ENCODE data around the gene NCCRP1. TPM values are rescaled to one million over a fixed set of nuclear protein-coding genes. Genes with fewer than 3 reads are reported as not detected.
"Not testable (repeated sequence)": the region's sequence is repeated elsewhere in the genome, so short reads cannot be mapped to it uniquely, and the experiment has no call there.

Gene NCCRP1
- total and polyA plus RNA-seq, 2 donors (not counting 1 experiment from before 2014, with no cell fraction given) = not detected

DNA sequence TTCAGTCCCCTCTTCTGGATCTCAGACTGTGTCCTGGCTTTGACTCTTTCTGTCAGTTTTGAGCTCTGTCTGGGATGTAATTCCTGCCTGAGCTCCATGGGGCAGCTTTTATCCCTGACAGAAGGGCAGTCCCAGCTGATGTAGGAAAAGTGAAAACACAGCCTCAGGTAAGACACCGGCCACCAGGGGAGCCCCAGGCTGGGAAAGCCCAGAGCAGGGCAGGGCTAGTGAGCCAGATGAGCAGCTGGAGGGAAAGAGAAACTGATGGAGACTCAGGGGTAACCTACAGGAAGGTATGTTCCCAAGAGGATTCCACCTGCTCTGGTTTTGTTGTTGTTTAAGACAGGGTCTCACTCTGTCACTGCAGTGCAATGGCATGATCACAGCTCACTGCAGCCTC lies 48.4 kb downstream of the NCCRP1 start:
- not testable (repeated sequence) for H3K4me2 ChIP-seq (ENCODE audit: extremely low read depth, insufficient read depth, low read length); H3K4me1 ChIP-seq (ENCODE audit: control insufficient read depth, extremely low read depth, insufficient read depth, low read length); H3K9ac ChIP-seq (ENCODE audit: insufficient read depth, low read length); H2AFZ ChIP-seq (ENCODE audit: low read length); H3K27ac ChIP-seq (ENCODE audit: insufficient read depth, low read length); H3K9me3 ChIP-seq (ENCODE audit: control insufficient read depth, insufficient read depth, low read depth, low read length); H4K20me1 ChIP-seq (ENCODE audit: control insufficient read depth, extremely low read depth, insufficient read depth, low read length); H3K36me3 ChIP-seq (ENCODE audit: control insufficient read depth, insufficient read depth, low read length); H3K4me3 ChIP-seq (replicated peaks in 1 of 4; ENCODE audit: control extremely low read depth in 1 of 4, insufficient read depth in 1 of 4, low read depth in 3 of 4, low read length in 4 of 4); DNase-seq (ENCODE audit: low read depth in 2 of 2); H3K79me2 ChIP-seq (ENCODE audit: control insufficient read depth, insufficient read depth, low read length)
- H3K27me3 ChIP-seq (ENCODE audit: control insufficient read depth, insufficient read depth, low read length) = peaks cover 26% of the 10 kb centered on the region

DNA sequence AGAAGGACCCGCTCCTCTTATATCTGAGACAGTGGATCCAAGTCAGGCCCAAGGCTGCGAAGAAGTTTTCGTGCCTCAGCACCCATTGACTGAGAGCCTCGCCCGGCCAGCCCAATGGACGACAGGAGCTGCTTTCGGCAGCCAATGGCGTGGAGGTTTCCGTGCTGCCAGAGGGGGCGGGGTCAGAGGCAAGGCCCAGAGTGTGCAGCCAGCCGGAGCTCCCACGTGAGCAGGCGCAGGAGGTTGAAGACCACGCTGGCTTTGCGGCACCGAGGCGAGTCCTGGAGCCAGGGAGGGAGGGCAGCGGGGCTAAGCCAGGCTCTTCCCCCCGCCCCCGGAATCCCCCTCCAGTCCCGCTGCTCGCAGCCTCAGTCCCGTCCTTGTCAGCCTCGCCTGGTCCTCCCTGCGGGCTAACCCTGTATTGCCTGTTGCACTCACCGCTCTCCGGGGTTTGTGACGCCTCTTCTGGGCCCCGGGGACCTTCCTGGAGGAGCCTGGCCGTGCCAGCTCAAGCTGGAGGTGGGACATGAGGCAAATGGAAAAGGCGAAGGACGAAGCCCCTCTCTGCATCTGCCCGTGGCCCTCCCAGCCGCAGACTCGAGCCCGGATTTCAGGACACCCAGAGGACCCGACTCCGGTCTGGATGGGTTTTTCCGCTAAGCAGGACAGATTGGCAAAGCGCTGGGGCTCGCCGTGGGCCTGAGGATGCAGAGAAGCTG lies 50.3 kb downstream of the NCCRP1 start:
- Histone ChIP-seq H3K9me3 (ENCODE audit: control insufficient read depth, insufficient read depth, low read depth, low read length) (no peaks in the 10 kb centered on the region), H3K27ac (ENCODE audit: insufficient read depth, low read length) (no peak overlapping the region), H3K9ac (ENCODE audit: insufficient read depth, low read length) (no peak overlapping the region), H3K4me1 (ENCODE audit: control insufficient read depth, extremely low read depth, insufficient read depth, low read length) (no peaks in the 10 kb centered on the region), H3K4me3 (replicated peaks in 1 of 4; ENCODE audit: control extremely low read depth in 1 of 4, insufficient read depth in 1 of 4, low read depth in 3 of 4, low read length in 4 of 4) (no peak overlapping the region), H3K4me2 (ENCODE audit: extremely low read depth, insufficient read depth, low read length) (no peak overlapping the region), H3K27me3 (ENCODE audit: control insufficient read depth, insufficient read depth, low read length) (peaks cover 28% of the 10 kb centered on the region), H3K79me2 (ENCODE audit: control insufficient read depth, insufficient read depth, low read length) (no peaks in the 10 kb centered on the region), H3K36me3 (ENCODE audit: control insufficient read depth, insufficient read depth, low read length) (no peaks in the 10 kb centered on the region), H2AFZ (ENCODE audit: low read length) (no peak overlapping the region), H4K20me1 (ENCODE audit: control insufficient read depth, extremely low read depth, insufficient read depth, low read length) (no peaks in the 10 kb centered on the region)
- TF ChIP-seq EZH2 (IDR thresholded peaks at IDR 0.05; ENCODE audit: low read length, missing control alignments) (no peak), CTCF (conservative IDR thresholded peaks at IDR 0.05 in 1 of 2, IDR thresholded peaks at IDR 0.05 in 1 of 2; ENCODE audit: low read depth in 1 of 2, low read length in 2 of 2) (no peak)
- DNase-seq (ENCODE audit: low read depth in 2 of 2) = peak in 1 of 2 donors; percentile 12

- no peak overlapping the region for H3K9ac ChIP-seq (ENCODE audit: insufficient read depth, low read length)
- no peak overlapping the region for H3K27ac ChIP-seq (ENCODE audit: insufficient read depth, low read length)
- no peaks in the 10 kb centered on the region for H3K9me3 ChIP-seq (ENCODE audit: control insufficient read depth, insufficient read depth, low read depth, low read length)
- TF ChIP-seq EZH2 (IDR thresholded peaks at IDR 0.05; ENCODE audit: low read length, missing control alignments) = peak; percentile 73
- TF ChIP-seq CTCF (conservative IDR thresholded peaks at IDR 0.05 in 1 of 2, IDR thresholded peaks at IDR 0.05 in 1 of 2; ENCODE audit: low read depth in 1 of 2, low read length in 2 of 2) = no peak
- no peaks in the 10 kb centered on the region for H4K20me1 ChIP-seq (ENCODE audit: control insufficient read depth, extremely low read depth, insufficient read depth, low read length)
- peaks cover 30% of the 10 kb centered on the region for H3K27me3 ChIP-seq (ENCODE audit: control insufficient read depth, insufficient read depth, low read length)
- H3K36me3 ChIP-seq (ENCODE audit: control insufficient read depth, insufficient read depth, low read length) = no peaks in the 10 kb centered on the region
- DNase-seq (ENCODE audit: low read depth in 2 of 2) = peak in 1 of 2 donors; percentile 23
- no peaks in the 10 kb centered on the region for H3K4me1 ChIP-seq (ENCODE audit: control insufficient read depth, extremely low read depth, insufficient read depth, low read length)
- H3K79me2 ChIP-seq (ENCODE audit: control insufficient read depth, insufficient read depth, low read length) = no peaks in the 10 kb centered on the region
- no peak overlapping the region for H3K4me2 ChIP-seq (ENCODE audit: extremely low read depth, insufficient read depth, low read length)
- H3K4me3 ChIP-seq (replicated peaks in 1 of 4; ENCODE audit: control extremely low read depth in 1 of 4, insufficient read depth in 1 of 4, low read depth in 3 of 4, low read length in 4 of 4) = no peak overlapping the region
- no peak overlapping the region for H2AFZ ChIP-seq (ENCODE audit: low read length)
Measured at GRCh38 chr19:39247701-39248664, 51.2 kb downstream of the NCCRP1 start.
